Measurements from ENCODE around the gene BUB1B.

BUB1B gene

GRCh38 chr15:40232625-40233070, 71.8 kb downstream of the BUB1B start:
- H4K20me1 ChIP-seq (ENCODE audit: insufficient read depth, low read length), result no peaks in the 10 kb centered on the region
- peaks cover 32% of the 10 kb centered on the region for H3K36me3 ChIP-seq (ENCODE audit: insufficient read depth, low read length)
- TF ChIP-seq EZH2 (IDR thresholded peaks at IDR 0.05; ENCODE audit: borderline replicate concordance, low read depth, low read length, severe bottlenecking) (no peak), CTCF (IDR thresholded peaks at IDR 0.05; ENCODE audit: borderline replicate concordance, extremely low read depth, low read length, poor library complexity, severe bottlenecking) (no peak)
- DNase-seq (no peak), ATAC-seq (ENCODE audit: insufficient read depth, low read depth) (no peak)
- H3K79me2 ChIP-seq (ENCODE audit: insufficient read depth, low read length), result no peaks in the 10 kb centered on the region
- no peak overlapping the region for H2AFZ ChIP-seq (ENCODE audit: low read depth, low read length)
- H3K27me3 ChIP-seq (ENCODE audit: insufficient read depth, low read length, poor library complexity), result no peaks in the 10 kb centered on the region
- no peak overlapping the region for H3K27ac ChIP-seq (ENCODE audit: low read length)
- H3K9me3 ChIP-seq (ENCODE audit: insufficient read depth, low read length, severe bottlenecking), result no peaks in the 10 kb centered on the region
- no peak overlapping the region for H3K4me2 ChIP-seq (ENCODE audit: insufficient read depth, low read length)
- no peak overlapping the region for H3K9ac ChIP-seq (ENCODE audit: low read depth, low read length)
- no peaks in the 10 kb centered on the region for H3K4me1 ChIP-seq (ENCODE audit: insufficient read depth, low read length)
- no peak overlapping the region for H3K4me3 ChIP-seq (ENCODE audit: low read depth in 1 of 2, low read length in 2 of 2)

GRCh38 chr15:40233727-40234577, 73.1 kb downstream of the BUB1B start:
- H2AFZ ChIP-seq (ENCODE audit: low read depth, low read length), result no peak overlapping the region
- no peak overlapping the region for H3K4me3 ChIP-seq (ENCODE audit: low read depth in 1 of 2, low read length in 2 of 2)
- H4K20me1 ChIP-seq (ENCODE audit: insufficient read depth, low read length), result no peaks in the 10 kb centered on the region
- H3K27me3 ChIP-seq (ENCODE audit: insufficient read depth, low read length, poor library complexity), result no peaks in the 10 kb centered on the region
- H3K27ac ChIP-seq (ENCODE audit: low read length), result no peak overlapping the region
- H3K4me1 ChIP-seq (ENCODE audit: insufficient read depth, low read length), result no peaks in the 10 kb centered on the region
- H3K9ac ChIP-seq (ENCODE audit: low read depth, low read length), result no peak overlapping the region
- peaks cover 20% of the 10 kb centered on the region for H3K36me3 ChIP-seq (ENCODE audit: insufficient read depth, low read length)
- ATAC-seq (ENCODE audit: insufficient read depth, low read depth) (peak; percentile 22; the same call in 1 of the 3 replicates), DNase-seq (no peak)
- H3K79me2 ChIP-seq (ENCODE audit: insufficient read depth, low read length), result no peaks in the 10 kb centered on the region
- H3K9me3 ChIP-seq (ENCODE audit: insufficient read depth, low read length, severe bottlenecking), result no peaks in the 10 kb centered on the region
- TF ChIP-seq EZH2 (IDR thresholded peaks at IDR 0.05; ENCODE audit: borderline replicate concordance, low read depth, low read length, severe bottlenecking) (no peak), CTCF (IDR thresholded peaks at IDR 0.05; ENCODE audit: borderline replicate concordance, extremely low read depth, low read length, poor library complexity, severe bottlenecking) (no peak)
- H3K4me2 ChIP-seq (ENCODE audit: insufficient read depth, low read length), result no peak overlapping the region

GRCh38 chr15:40234783-40235182, 73.9 kb downstream of the BUB1B start:
- no peak overlapping the region for H3K4me2 ChIP-seq (ENCODE audit: insufficient read depth, low read length)
- no peak overlapping the region for H3K4me3 ChIP-seq (ENCODE audit: low read depth in 1 of 2, low read length in 2 of 2)
- no peak overlapping the region for H2AFZ ChIP-seq (ENCODE audit: low read depth, low read length)
- peaks cover 12% of the 10 kb centered on the region for H3K36me3 ChIP-seq (ENCODE audit: insufficient read depth, low read length)
- no peak overlapping the region for H3K9ac ChIP-seq (ENCODE audit: low read depth, low read length)
- no peaks in the 10 kb centered on the region for H3K9me3 ChIP-seq (ENCODE audit: insufficient read depth, low read length, severe bottlenecking)
- no peak overlapping the region for H3K27ac ChIP-seq (ENCODE audit: low read length)
- no peak for DNase-seq
- no peaks in the 10 kb centered on the region for H3K4me1 ChIP-seq (ENCODE audit: insufficient read depth, low read length)
- TF ChIP-seq CTCF (IDR thresholded peaks at IDR 0.05; ENCODE audit: borderline replicate concordance, extremely low read depth, low read length, poor library complexity, severe bottlenecking) (no peak), EZH2 (IDR thresholded peaks at IDR 0.05; ENCODE audit: borderline replicate concordance, low read depth, low read length, severe bottlenecking) (no peak)
- no peaks in the 10 kb centered on the region for H4K20me1 ChIP-seq (ENCODE audit: insufficient read depth, low read length)
- no peaks in the 10 kb centered on the region for H3K27me3 ChIP-seq (ENCODE audit: insufficient read depth, low read length, poor library complexity)
- ATAC-seq (ENCODE audit: insufficient read depth, low read depth), result no peak
- no peaks in the 10 kb centered on the region for H3K79me2 ChIP-seq (ENCODE audit: insufficient read depth, low read length)
